RWPE2 (cell line): ENCODE measurements around the gene BRICD5.
A peak's percentile ranks its signal among the peaks of the same experiment; 100 is the strongest.

Source experiments
- ATAC-seq: fragments of 200-7000 bp; cut with Tn5 transposase; 3 replicates; pipeline ENCODE4 v1.9.1; 2021; ENCODE audit warnings: low read depth
- DNase-seq: peaks from one replicate; pipeline ENCODE4 v3.0.0-alpha.2; 2020; ENCODE audit warnings: low spot score
- H3K27ac ChIP-seq: fragments of 450-650 bp; 2 replicates; pipeline ENCODE4 v1.5.1; 2017; ENCODE audit warnings: mild to moderate bottlenecking; ENCODE audit not compliant: poor library complexity, severe bottlenecking
- H3K27me3 ChIP-seq: fragments of 250-450 bp; sonication (Bioruptor Pico); 2 replicates; pipeline ENCODE4 v1.5.1; 2021; ENCODE audit warnings: mild to moderate bottlenecking, moderate library complexity; ENCODE audit not compliant: insufficient read depth, poor library complexity, severe bottlenecking
- H3K36me3 ChIP-seq: fragments of 250-450 bp; sonication (Bioruptor Pico); 2 replicates; pipeline ENCODE4 v1.5.1; 2020; ENCODE audit warnings: low read depth, mild to moderate bottlenecking, moderate library complexity
- H3K4me1 ChIP-seq: fragments of 250-450 bp; sonication (Bioruptor Pico); 2 replicates; pipeline ENCODE4 v1.5.1; 2021; ENCODE audit warnings: mild to moderate bottlenecking, moderate library complexity; ENCODE audit not compliant: insufficient read depth, poor library complexity, severe bottlenecking
- H3K4me3 ChIP-seq: fragments of 250-450 bp; sonication (Bioruptor Pico); 2 replicates; pipeline ENCODE4 v1.5.1; 2021; ENCODE audit warnings: mild to moderate bottlenecking, moderate library complexity; ENCODE audit not compliant: severe bottlenecking
- H3K9me3 ChIP-seq: fragments of 250-450 bp; sonication (Bioruptor Pico); 2 replicates; pipeline ENCODE4 v1.5.1; 2021; ENCODE audit warnings: mild to moderate bottlenecking, moderate library complexity; ENCODE audit not compliant: severe bottlenecking
- TF ChIP-seq, protein P1 (sequence below): fragments of 450-650 bp; IDR thresholded peaks from one replicate; pipeline ENCODE4 v1.5.1; 2017; ENCODE audit warnings: mild to moderate bottlenecking, moderate library complexity; ENCODE audit not compliant: poor library complexity, severe bottlenecking

The BRICD5 gene

DNA sequence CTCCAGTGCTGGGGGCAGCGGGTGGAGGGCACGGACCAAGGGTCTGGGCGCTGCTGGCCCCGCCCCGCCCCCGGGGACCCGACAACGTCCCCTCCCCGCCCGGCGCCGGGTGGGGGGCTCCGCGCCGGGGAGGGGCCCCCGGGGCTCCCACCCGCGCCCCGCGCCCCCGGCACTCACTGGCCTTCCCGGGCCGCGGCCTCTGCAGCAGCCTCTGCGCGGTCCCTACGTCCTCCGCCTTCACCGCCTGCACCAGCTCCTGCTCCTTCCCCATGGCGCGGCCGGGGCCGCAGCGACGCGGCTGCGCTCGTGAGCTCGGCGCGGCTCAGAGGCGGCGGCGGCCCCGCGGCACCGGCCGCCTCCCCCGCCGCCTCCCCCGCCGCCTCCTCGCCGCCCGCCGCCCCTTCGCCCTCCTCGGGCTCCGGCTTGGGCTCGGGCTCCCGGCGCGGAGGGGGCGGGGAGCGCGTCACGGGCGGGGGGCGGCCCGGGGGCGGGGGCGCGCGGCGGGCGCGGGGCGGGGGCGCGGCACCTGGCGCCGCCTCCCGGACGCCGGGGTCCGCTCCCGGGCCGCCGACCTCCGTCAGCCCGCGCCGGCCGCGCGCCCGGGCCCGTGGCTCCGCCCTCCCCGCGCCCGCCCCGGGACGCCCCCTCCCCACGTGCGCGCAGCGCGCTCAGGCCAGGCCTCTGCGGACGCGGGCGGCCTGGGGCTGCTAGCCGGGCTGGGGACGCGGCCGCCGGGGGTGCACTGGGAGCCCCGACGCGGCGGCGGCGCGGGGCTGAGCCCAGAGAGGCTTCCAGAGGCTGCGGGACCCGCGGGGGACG is 14.3 kb downstream of the BRICD5 start, which contains the start of gene CASKIN1:
Gene CASKIN1, minus strand, starts transcription at position 444 of the 819 bp plus-strand sequence. Its CDS starts 173 bp downstream, at position 271.
- Histone ChIP-seq H3K27me3 (peaks cover 9% of the 10 kb centered on the region), H3K27ac (no peak within 1 kb of the TSS), H3K36me3 (no peaks in the 10 kb centered on the region), H3K9me3 (no peaks in the 10 kb centered on the region), H3K4me3 (peak within 1 kb of the TSS; percentile 40), H3K4me1 (no peaks in the 10 kb centered on the region)
- TF ChIP-seq, protein P1, sequence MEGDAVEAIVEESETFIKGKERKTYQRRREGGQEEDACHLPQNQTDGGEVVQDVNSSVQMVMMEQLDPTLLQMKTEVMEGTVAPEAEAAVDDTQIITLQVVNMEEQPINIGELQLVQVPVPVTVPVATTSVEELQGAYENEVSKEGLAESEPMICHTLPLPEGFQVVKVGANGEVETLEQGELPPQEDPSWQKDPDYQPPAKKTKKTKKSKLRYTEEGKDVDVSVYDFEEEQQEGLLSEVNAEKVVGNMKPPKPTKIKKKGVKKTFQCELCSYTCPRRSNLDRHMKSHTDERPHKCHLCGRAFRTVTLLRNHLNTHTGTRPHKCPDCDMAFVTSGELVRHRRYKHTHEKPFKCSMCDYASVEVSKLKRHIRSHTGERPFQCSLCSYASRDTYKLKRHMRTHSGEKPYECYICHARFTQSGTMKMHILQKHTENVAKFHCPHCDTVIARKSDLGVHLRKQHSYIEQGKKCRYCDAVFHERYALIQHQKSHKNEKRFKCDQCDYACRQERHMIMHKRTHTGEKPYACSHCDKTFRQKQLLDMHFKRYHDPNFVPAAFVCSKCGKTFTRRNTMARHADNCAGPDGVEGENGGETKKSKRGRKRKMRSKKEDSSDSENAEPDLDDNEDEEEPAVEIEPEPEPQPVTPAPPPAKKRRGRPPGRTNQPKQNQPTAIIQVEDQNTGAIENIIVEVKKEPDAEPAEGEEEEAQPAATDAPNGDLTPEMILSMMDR: no peak
- DNase-seq: no peak
- ATAC-seq: peak; percentile 38; the same call in 2 of the 3 replicates

DNA sequence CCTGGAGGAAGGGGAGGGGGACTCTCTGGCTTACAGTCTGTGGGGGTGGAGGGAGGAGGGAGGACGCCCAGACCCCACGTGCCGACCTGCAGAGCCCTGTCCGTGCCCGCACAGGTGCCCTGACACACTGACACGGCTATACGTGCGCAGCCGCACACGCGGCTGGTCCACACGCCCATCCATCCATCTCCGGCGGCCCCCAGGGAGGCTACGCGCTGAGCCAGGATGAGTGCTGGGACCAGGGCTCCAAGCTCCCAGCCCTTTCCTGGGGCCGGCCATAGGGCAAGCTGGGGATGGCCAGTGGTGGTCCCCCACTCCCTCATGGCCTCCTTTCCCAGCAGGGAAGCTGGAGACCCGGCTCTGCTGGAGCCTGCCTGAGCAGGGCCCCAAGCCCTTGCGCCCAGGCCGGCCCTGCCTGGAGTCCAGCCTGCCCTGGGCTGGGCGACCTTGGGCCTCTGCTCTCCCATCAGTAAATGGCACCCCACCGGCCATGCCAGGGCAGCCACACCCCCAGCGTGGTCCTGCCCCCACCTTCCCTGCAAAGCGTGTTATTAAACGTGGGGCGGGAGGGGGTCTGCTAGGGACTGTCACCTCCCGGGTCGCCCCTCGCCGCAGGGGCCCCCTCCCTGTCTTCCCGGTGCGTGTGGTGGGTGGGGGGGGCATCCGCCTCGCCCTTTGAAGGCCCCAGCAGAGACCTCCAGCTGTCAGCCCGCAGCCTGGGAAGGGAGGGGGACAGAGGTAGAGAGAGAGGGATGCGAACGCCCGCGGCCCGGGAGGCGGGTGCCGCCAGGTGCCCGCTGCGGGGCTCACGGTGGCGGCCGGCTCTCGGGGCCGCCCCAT is 15.1 kb downstream of the BRICD5 start:
- no peak; the same call in 2 of the 3 replicates for ATAC-seq
- Histone ChIP-seq H3K27me3 (peaks cover 9% of the 10 kb centered on the region), H3K27ac (no peak overlapping the region), H3K36me3 (no peaks in the 10 kb centered on the region), H3K4me3 (peak overlapping the region; percentile 40), H3K9me3 (no peaks in the 10 kb centered on the region), H3K4me1 (no peaks in the 10 kb centered on the region)
- DNase-seq: no peak
- TF ChIP-seq, protein P1: no peak

DNA sequence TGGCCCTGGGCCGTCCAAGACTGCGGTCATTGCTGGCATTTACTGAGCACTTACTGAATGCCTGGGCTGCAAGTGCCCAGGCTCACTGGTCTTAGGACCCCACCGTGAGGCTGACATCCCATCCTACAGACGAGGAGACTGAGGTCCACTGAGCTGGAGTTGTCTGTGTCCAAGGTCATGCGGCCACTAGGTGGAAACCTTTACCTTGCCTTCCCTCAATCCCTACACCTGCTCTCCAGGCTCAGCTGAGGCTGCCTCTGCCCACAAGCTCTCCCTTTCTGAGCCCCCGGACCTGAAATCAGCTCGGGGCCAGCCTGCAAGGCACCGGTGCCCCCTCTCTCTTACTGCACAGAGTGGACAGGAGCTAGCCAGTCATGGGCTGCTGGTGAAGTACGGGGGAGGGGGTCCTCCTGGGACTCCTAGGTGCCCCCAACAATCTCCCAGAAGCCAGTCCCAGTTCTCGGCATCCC is 15.8 kb downstream of the BRICD5 start:
- DNase-seq (no peak), ATAC-seq (peak; percentile 71)
- peaks cover 9% of the 10 kb centered on the region for H3K27me3 ChIP-seq
- H3K9me3 ChIP-seq: no peaks in the 10 kb centered on the region
- TF ChIP-seq, protein P1: peak; percentile 70
- no peaks in the 10 kb centered on the region for H3K36me3 ChIP-seq
- H3K27ac ChIP-seq: no peak overlapping the region
- H3K4me3 ChIP-seq: no peak overlapping the region
- H3K4me1 ChIP-seq: no peaks in the 10 kb centered on the region

DNA sequence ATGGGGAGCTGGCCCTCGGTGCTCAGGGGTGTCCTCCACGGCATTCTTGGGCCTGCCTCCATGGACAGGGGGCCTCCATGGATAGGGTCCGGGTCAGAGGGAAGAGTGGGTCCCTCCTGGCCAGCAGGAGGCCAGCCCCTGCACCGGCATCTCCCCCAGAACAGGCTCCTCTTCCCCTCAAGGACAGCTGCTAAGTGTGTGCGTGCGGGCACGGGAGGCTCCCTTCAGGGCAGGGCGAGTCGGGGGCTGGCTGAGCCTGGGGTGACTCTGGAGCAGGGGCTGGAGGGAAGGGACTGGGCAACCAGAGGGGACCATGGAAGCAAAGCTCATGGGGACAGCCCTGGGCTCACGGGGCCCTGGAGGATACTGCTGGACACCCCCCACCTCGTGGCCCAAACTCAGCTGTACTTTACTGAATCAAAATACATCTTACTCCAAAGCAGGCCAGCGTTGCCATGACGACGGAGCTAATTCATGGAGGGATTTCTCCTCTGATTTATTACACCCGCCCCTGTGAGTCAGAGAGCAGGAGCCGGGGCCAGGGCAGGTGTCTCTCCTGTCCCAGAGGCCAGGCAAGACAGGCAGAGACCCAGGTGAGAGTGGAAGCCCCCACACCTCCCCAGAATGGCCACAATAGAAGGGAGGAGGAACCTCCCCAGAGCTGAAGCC is 16.4 kb downstream of the BRICD5 start:
- Histone ChIP-seq H3K4me3 (no peak overlapping the region), H3K36me3 (no peaks in the 10 kb centered on the region), H3K4me1 (no peaks in the 10 kb centered on the region), H3K27ac (no peak overlapping the region), H3K27me3 (peaks cover 9% of the 10 kb centered on the region), H3K9me3 (no peaks in the 10 kb centered on the region)
- ATAC-seq (peak; percentile 37), DNase-seq (peak; percentile 91)
- TF ChIP-seq, protein P1: no peak
